ENCODE data around the gene ALOX5.

- TF ChIP-seq IRF5 (IDR thresholded peaks at IDR 0.05; ENCODE audit: borderline replicate concordance) (no peak), HCFC1 (IDR thresholded peaks at IDR 0.05; ENCODE audit: low read length) (no peak), ZBTB40 (IDR thresholded peaks at IDR 0.05; ENCODE audit: borderline replicate concordance) (no peak), CTCF (IDR thresholded peaks at IDR 0.05 in 2 of 3, conservative IDR thresholded peaks at IDR 0.05 in 1 of 3; ENCODE audit: control insufficient read depth in 2 of 3, extremely low read depth in 1 of 3, insufficient read depth in 1 of 3, low read depth in 3 of 3, low read length in 3 of 3) (no peak), CEBPB (IDR thresholded peaks at IDR 0.05; ENCODE audit: borderline replicate concordance in 1 of 2, low read depth in 2 of 2, low read length in 2 of 2) (no peak), MAX (IDR thresholded peaks at IDR 0.05; ENCODE audit: low read depth, low read length) (no peak), POLR2A (IDR thresholded peaks at IDR 0.05; ENCODE audit: low read depth, low read length) (no peak), ATF7 (IDR thresholded peaks at IDR 0.05; ENCODE audit: low read depth) (no peak), DPF2 (IDR thresholded peaks at IDR 0.05) (no peak)
Measured at GRCh38 chr10:45463244-45464116, 89.5 kb downstream of the ALOX5 start.
